HAP-1 (cell line): Measurements from ENCODE around the gene ARSJ.
"Not testable (repeated sequence)": the region's sequence is repeated elsewhere in the genome, so short reads cannot be mapped to it uniquely, and the experiment has no call there.

ENCODE experiments used
- DNase-seq, 2 experiments: peaks; one replicate each; pipeline ENCODE4 v3.0.0-alpha.2; 2016 to 2020; ENCODE audit warnings: low spot score in 2 of 2
- H3K27me3 ChIP-seq: fragments of 250-450 bp; sonication (Bioruptor Pico); 2 replicates; pipeline ENCODE4 v1.5.1; 2020; ENCODE audit warnings: low read depth, mild to moderate bottlenecking, moderate library complexity
- H3K36me3 ChIP-seq: fragments of 250-450 bp; sonication (Bioruptor Pico); replicated peaks from 2 replicates; pipeline ENCODE4 v1.5.1; 2020; ENCODE audit warnings: mild to moderate bottlenecking
- H3K4me1 ChIP-seq: fragments of 250-450 bp; sonication (Bioruptor Pico); 2 replicates; pipeline ENCODE4 v1.5.1; 2020; ENCODE audit warnings: mild to moderate bottlenecking
- H3K4me3 ChIP-seq: fragments of 250-450 bp; sonication (Bioruptor Pico); 2 replicates; pipeline ENCODE4 v1.5.1; 2020; ENCODE audit warnings: mild to moderate bottlenecking, moderate library complexity
- H3K9me3 ChIP-seq: fragments of 250-450 bp; sonication (Bioruptor Pico); 2 replicates; pipeline ENCODE4 v1.5.1; 2020; ENCODE audit warnings: mild to moderate bottlenecking, moderate library complexity
- in situ Hi-C: fragments of 300-500 bp; cut with MboI; formaldehyde crosslinking; loops from 3 replicates; pipeline ENCODE4 v1.14.3; 2020; ENCODE audit warnings: low sequenced_read_pairs, inconsistent platforms, mixed read lengths

The ARSJ gene

DNA sequence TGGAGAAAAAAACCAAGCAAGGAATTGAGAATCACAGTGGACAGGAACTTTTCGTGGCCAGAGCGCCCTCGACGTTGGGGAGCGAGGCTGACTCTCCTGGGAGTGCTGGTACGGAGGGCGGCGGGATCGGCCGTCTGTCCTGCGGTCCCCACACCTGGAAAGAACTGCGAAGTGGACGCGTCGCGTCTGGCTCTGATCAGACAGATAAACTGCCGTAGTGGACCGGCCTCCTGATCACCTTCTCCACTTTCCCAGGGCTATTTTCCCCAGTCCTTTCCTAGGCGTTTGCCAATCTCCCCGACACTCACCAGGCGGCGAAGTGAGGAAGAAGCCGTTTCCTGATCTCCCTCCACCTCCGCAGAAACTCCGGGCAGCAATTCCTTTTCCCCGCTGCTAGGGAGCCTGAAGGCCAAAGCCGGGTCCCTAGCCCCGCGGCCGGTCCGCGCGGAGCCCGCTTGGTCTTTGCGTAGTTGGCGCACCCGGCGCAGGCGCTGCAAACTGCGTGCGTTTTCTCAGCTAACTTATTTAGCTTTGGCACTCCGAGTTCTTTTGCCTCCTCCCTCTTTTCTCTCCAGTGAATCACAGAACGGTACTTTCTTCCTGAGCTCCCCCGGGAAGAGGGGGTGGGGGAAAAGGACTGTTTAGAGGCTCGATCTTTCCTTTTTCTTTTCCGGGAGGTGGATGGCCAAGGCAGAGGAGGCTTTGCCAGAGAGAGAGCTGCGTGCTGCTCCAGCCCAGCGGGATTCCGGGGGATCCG lies at the start of gene ARSJ:
ARSJ (minus strand) TSS at position 500 of the 757 bp plus-strand sequence. CDS start 813 bp downstream, outside the sequence.
- H3K9me3 ChIP-seq: no peaks in the 10 kb centered on the region
- in situ Hi-C loops: no loop called here
- H3K36me3 ChIP-seq: no peaks in the 10 kb centered on the region
- no peaks in the 10 kb centered on the region for H3K4me1 ChIP-seq
- H3K27me3 ChIP-seq: no peaks in the 10 kb centered on the region
- peak within 1 kb of the TSS; percentile 38 for H3K4me3 ChIP-seq
- DNase-seq: peak; percentile 40 to 65

DNA sequence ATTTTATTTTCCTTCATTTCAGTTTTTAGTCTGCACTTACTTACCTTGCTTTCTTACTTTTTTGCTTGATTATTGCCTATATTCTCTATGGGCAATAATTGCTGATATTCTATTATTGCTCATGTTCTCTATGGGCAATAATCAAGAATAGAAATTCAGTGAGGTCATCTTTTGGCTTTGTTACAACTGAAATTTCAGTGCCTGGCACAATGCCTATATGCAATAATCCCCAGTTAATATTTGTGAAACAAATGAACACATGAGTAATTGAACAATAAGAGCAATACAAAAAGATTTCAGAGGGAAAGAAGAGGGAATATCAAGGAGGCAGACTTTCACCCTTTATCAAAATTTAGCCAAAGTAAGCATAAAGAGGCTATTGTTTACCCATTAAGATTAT lies 48.6 kb upstream of the ARSJ start:
- H3K4me1 ChIP-seq: no peaks in the 10 kb centered on the region; the same call in 1 of the 2 replicates
- H3K9me3 ChIP-seq: no peaks in the 10 kb centered on the region
- no peak for DNase-seq
- no peak overlapping the region for H3K4me3 ChIP-seq
- in situ Hi-C loops: no loop called here
- no peaks in the 10 kb centered on the region for H3K27me3 ChIP-seq
- H3K36me3 ChIP-seq: no peaks in the 10 kb centered on the region

DNA sequence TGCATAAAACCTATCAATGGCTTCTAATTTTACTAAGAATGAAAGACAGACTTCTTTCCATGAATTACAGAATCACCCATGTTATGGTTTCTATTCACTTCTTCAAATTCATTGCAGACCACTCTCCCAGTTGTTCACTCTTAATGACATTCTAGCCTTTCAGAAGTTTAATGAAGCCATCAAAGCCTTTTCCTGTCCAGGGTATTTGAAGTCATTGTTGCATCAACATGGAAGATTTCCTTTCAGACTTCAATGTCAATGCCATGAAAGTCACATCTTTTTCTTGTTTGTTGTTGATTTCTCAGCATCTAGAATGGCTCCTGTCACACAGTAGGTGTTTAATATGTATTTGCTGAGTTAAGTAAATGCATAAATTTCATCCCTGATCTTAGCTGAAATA lies 48.1 kb upstream of the ARSJ start:
- Histone ChIP-seq H3K9me3 (no peaks in the 10 kb centered on the region), H3K4me1 (no peaks in the 10 kb centered on the region; the same call in 1 of the 2 replicates), H3K4me3 (no peak overlapping the region), H3K36me3 (no peaks in the 10 kb centered on the region), H3K27me3 (no peaks in the 10 kb centered on the region)
- in situ Hi-C loops: no loop called here
- no peak for DNase-seq

DNA sequence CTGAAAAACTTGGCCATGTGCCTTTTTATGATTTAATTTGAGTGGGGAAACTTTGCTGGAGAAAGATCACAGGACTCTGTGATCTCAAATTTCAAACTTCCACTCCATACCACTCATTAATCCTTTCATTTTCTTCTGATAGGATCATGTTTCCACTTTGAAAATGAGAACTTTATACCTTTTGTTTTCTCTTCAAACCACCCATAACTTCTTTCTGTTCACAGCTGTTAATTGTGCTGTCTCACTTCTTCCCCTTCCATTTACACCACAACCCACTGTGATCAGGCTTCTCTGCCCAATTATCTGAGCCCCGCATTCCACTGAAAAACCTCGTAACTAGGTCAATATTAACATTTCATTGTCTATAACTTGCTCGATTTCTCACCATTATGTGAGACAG lies 47.0 kb upstream of the ARSJ start:
- no peaks in the 10 kb centered on the region for H3K9me3 ChIP-seq
- no peak for DNase-seq
- H3K4me1 ChIP-seq: no peaks in the 10 kb centered on the region; the same call in 1 of the 2 replicates
- H3K27me3 ChIP-seq: no peaks in the 10 kb centered on the region
- H3K4me3 ChIP-seq: no peak overlapping the region
- no peaks in the 10 kb centered on the region for H3K36me3 ChIP-seq
- in situ Hi-C loops: no loop called here

DNA sequence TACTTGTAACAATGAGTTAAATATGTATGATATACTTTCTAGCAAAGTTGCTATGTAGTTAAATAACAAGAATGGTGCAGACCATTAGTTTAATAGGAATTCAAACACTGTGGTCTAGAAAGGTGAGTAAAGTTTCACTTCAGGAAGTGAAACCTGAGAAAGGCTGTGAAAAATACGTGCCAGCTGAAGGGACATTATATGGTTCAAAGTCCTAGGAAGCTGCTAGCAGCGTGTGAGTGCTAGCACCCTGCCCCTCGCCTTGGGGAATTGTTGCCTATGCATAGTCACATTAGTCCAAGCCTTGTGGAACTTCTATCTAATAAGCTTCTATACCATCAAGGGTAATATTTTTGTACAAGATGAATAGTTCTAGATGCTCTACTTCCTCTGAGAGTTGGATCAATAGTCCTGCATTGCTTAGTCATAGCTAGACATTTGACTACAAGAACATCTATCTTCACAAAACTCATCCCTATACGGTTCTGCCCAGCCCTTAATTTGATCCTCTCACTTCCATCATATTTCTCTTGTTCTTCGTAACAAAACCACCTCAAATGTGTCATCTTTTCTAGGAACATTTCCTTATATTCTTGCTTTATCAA lies 45.8 kb upstream of the ARSJ start:
- in situ Hi-C loops: no loop called here
- H3K4me1 ChIP-seq: no peaks in the 10 kb centered on the region

DNA sequence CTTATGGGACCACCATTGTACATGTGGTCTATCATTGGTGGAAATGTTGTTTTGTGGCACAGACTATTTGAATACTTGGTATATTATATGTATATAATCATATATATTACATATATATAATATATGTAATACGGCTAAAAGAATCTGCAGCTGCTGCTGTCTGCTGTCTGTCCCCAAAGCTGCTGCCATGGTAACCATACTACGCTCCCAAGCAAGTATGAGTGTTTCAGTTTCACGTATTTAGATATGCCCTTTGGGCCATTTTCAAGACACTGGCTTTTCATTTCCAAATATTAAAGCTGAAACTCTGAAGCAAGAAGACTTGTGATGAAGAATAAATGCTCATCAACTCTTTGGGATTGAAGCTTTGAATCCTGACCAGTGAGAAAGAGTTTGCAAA lies 42.0 kb upstream of the ARSJ start:
- H3K36me3 ChIP-seq: no peaks in the 10 kb centered on the region
- no peaks in the 10 kb centered on the region for H3K4me1 ChIP-seq
- in situ Hi-C loops: no loop called here
- DNase-seq: no peak
- H3K27me3 ChIP-seq: no peaks in the 10 kb centered on the region
- no peaks in the 10 kb centered on the region for H3K9me3 ChIP-seq
- no peak overlapping the region for H3K4me3 ChIP-seq

More for the DNA sequence above, 45.8 kb upstream of the ARSJ start:
- no peaks in the 10 kb centered on the region for H3K27me3 ChIP-seq
- H3K36me3 ChIP-seq: no peaks in the 10 kb centered on the region
- H3K9me3 ChIP-seq: no peaks in the 10 kb centered on the region
- DNase-seq: no peak
- no peak overlapping the region for H3K4me3 ChIP-seq

DNA sequence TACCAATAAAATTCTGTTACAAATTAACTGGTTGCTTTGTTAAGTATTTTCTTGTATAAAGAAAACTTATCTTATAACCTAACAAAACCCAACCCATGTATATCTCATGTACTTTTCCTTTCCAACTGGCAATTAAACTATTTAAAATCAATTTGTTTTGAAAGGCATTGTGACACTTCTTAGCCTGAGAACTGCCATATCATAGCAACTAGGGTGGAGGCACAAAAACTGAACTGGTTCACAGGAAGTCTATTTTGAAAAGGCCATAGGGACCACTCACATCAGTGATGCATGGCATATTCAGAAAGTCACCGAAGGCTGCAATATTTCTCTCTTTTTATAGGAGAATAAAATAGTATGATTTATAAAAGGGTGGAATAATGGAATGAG lies 40.5 kb upstream of the ARSJ start:
- Histone ChIP-seq H3K4me1 (no peaks in the 10 kb centered on the region), H3K9me3 (no peaks in the 10 kb centered on the region), H3K27me3 (no peaks in the 10 kb centered on the region), H3K36me3 (no peaks in the 10 kb centered on the region), H3K4me3 (no peak overlapping the region)
- no peak for DNase-seq
- in situ Hi-C loops: no loop called here

DNA sequence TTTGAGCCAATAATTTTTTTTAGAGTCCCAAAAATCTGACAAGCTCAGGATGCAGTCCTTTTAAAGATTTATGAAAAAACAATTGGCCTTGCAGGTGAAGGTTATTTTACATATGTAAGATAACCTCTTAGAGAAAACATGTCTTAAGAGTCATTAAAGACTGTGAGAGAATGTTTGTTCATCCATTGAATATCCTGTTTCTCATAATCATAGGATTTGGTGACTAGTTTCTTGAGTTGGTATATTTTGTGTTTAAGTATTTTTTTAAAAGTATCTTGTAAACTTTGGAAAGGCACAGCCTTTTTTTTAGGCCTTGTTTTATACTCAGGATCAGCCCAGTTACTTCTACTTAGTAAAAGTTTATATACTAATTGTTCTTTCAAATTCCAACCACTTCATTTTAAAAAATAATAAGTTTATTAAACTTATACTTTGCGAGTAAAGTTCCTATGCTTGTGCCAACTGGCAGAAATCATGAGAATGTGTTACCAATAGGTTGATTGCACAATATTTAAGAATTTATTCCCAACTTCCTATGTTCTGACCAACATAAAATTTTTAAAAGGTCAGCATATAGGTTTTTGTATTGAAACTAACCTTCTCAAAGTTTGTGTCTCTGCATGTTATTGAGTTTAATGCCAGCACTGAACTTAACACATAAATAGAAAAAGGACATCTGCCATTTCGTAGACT lies 40.0 kb upstream of the ARSJ start:
- Histone ChIP-seq H3K27me3 (no peaks in the 10 kb centered on the region), H3K4me1 (no peaks in the 10 kb centered on the region), H3K36me3 (no peaks in the 10 kb centered on the region), H3K4me3 (no peak overlapping the region), H3K9me3 (no peaks in the 10 kb centered on the region)
- in situ Hi-C loops: no loop called here
- DNase-seq: no peak

GRCh38 chr4:114017120-114017917 lies 37.9 kb upstream of the ARSJ start:
- Histone ChIP-seq H3K4me1 (no peaks in the 10 kb centered on the region), H3K36me3 (no peaks in the 10 kb centered on the region), H3K9me3 (no peaks in the 10 kb centered on the region), H3K27me3 (no peaks in the 10 kb centered on the region), H3K4me3 (no peak overlapping the region)
- DNase-seq: no peak
- in situ Hi-C loops: no loop called here

GRCh38 chr4:114015444-114015899 lies 36.0 kb upstream of the ARSJ start:
- no peak for DNase-seq
- H3K4me3 ChIP-seq: no peak overlapping the region
- in situ Hi-C loops: no loop called here
- no peaks in the 10 kb centered on the region for H3K9me3 ChIP-seq
- no peaks in the 10 kb centered on the region for H3K27me3 ChIP-seq
- H3K36me3 ChIP-seq: no peaks in the 10 kb centered on the region
- no peaks in the 10 kb centered on the region for H3K4me1 ChIP-seq

DNA sequence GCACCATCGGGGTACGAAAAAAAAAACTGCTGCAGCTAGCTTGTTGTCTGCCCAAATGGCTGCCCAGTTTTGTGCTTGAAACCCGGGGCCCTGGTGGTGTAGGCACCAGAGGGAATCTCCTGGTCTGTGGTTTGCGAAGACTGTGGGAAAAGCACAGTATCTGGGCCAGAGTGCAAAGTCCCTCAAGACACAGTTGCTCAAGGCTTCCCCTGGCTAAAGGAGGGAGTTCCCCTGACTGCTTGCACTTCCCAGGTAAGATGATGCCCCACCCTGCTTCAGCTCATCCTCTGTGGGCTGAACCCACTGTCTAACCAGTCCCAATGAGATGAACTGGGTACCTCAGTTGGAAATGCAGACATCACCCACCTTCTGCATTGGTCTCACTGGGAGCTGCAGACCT lies 33.8 kb upstream of the ARSJ start:
- H3K9me3 ChIP-seq, H3K4me3 ChIP-seq, H3K36me3 ChIP-seq, DNase-seq, H3K4me1 ChIP-seq, in situ Hi-C loops, H3K27me3 ChIP-seq: not testable (repeated sequence)

GRCh38 chr4:114012749-114013148 lies 33.3 kb upstream of the ARSJ start:
- Histone ChIP-seq H3K4me3 (no peak overlapping the region), H3K9me3 (no peaks in the 10 kb centered on the region; the same call in 1 of the 2 replicates), H3K36me3 (no peaks in the 10 kb centered on the region), H3K4me1 (no peaks in the 10 kb centered on the region), H3K27me3 (no peaks in the 10 kb centered on the region)
- in situ Hi-C loops: no loop called here
- no peak for DNase-seq

DNA sequence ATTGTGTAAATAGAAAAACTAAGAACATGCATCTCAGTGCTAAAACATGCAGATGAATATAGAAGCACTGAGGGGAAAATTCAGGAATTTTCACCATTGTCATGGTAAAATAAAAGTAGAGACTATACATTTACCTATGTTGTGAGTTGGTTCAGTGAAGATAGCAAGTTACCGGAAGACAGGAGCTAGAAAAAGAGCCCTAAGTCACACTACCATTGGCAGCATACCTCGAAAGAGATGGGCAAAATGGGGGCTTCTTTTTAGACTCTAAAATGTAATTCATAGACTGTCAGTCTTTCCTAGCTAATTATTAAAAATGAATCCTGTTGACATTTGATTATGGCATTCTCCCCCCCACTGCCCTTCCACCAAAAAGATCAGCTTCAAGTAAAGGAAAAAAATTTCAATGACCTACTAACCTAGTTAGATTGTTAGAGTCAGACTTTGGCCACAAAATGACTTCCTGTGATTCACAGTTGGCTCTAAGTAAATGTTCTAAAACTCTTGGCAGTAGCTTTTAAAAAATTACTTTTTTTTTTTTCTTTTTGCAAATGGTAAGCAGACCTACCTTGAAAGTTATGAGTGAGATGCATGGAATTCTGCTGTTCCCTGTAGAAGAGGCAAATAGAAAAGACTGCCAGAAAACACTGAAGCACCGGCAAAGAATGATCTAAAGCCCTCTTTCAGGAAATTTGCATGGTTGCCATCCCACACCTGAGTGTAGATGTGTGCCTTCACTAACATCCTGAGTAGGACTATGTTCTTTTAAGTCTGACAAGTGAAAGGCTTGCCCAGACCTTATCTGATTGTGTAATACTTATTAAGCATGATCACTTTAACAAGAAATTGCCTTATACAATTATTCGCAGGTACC lies 26.4 kb upstream of the ARSJ start:
- H3K36me3 ChIP-seq: no peaks in the 10 kb centered on the region
- H3K4me3 ChIP-seq: no peak overlapping the region
- DNase-seq: no peak
- no peaks in the 10 kb centered on the region for H3K27me3 ChIP-seq
- in situ Hi-C loops: no loop called here
- H3K9me3 ChIP-seq: no peaks in the 10 kb centered on the region; the same call in 1 of the 2 replicates
- no peaks in the 10 kb centered on the region for H3K4me1 ChIP-seq
